HG02759 (cell line): ENCODE results near the gene METTL5.

Experiments used
- ATAC-seq: cut with Tn5 transposase; IDR thresholded peaks from one replicate; pipeline ENCODE4 v1.9.1; 2021; ENCODE audit warnings: mild to moderate bottlenecking, moderate library complexity; ENCODE audit not compliant: unreplicated experiment

METTL5 gene

GRCh38 chr2:169782513-169782912 lies 42.2 kb downstream of the METTL5 start:
- no peak for ATAC-seq

- ATAC-seq = no peak
Measured at GRCh38 chr2:169781249-169782013, 43.3 kb downstream of the METTL5 start.

DNA sequence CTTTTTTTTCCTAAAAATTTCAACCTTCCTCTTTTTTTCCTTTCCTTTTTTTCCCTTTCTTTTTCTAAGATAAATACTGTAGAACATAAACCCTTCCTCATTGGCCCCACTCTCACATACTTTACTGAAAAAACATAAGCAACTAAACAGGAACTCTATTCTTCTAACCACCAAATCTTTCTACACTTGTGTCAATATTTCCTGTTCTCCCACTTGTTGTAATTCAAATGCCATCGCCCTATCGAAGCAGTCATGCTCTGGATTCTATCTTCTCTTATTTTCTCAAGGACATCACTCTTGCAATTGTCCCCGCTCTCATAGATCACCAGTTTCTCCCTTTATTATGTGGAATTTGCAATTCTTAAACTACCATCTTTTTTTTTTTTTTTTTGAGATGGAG lies 46.3 kb downstream of the METTL5 start:
- ATAC-seq = no peak

- ATAC-seq = no peak
Measured at GRCh38 chr2:169776252-169776761, 48.4 kb downstream of the METTL5 start.

DNA sequence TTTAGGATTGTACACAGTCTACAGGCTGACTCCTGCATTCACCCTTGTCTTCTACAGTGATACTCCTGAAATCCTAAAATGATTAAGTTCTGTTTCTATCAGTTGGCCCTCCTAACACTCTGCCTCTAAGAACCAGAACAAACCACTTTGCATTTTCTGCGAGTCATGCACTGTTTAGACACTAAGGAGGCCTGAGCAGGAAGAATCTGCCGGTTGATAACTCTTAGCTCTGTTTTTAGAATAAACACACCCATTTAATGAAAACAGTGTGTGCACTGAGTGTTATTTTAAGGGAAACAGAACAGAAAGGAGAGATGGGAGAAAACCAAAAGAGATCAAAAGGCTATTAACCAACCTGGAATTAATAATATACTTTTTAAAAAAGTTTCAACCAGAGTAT lies 48.9 kb downstream of the METTL5 start:
- no peak for ATAC-seq

DNA sequence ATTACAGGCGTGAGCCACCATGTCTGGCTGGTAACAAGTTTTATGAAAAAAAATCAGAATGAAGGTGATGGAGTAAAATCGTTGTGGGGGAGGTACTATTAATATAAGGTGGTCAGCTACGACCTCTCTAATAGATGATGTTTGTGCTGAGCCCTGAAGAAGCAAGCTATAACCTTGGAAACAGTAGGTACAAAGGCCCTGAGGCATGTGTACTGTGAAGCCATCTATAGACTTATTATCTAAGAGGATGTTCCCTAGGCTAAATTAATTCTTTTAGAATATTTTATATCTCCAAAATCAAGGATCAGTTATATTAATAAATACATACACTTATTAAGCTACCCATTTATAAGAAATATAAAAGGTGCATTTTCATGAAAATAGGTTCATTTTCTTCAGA lies 49.4 kb downstream of the METTL5 start:
- no peak for ATAC-seq

- no peak for ATAC-seq
Measured at GRCh38 chr2:169772651-169773050, 52.1 kb downstream of the METTL5 start.

- ATAC-seq = no peak
Measured at GRCh38 chr2:169771612-169772011, 53.1 kb downstream of the METTL5 start.

DNA sequence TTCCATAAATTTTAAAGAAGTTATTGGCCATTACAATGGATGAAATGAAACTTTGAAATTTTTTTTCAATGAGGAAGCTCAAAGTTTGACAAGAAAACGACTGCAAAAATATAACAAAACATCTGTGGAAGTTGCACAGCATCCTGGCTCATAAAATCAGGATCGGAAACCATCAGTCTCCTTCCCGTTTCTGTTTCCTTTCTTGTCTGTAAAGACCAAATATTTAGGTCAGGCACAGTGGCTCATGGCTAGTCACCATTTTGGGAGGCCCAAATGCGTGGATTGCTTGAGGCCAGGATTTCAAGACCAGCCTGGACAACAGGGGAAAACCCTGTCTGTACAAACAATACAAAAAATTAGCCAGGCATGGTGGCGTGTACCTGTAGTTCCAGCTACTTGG lies 53.7 kb downstream of the METTL5 start:
- ATAC-seq = no peak

DNA sequence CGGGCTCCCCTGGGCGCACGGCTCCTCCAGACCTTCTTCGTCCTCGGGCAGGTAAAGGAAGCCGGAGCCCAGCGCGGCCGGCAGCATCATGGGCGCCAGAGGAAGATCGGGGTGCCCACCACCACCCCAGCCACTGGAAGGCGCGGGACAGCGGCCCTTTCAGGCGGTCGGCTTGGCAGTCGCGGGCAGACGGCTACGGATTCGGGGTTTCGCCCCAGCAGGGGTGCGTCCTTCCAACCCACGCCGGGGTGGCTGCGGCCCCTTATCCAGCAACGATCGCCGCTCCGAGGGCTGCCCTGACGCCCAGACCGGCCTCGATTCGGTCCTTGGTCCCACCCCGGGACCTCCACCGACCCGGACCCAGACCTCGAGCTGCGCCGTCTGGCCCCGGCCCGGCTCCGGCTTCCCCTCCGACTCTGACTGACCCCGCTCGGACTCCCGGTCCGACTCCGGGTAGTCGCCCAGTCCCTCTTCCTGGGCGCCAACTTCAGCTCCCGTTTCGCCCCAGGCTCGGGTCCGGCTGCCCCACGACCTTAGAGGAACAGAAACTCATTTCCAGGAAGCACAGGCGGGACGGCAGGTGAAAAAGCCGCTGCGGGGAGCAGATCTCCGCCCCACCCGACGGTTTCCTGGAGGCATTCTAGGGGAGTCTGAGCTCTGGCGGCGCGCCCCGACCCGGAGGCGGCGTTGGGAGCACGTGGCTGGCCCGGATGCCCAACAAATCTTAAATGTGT lies 56.3 kb downstream of the METTL5 start:
- ATAC-seq = no peak

- ATAC-seq = peak; percentile 58
Measured at GRCh38 chr2:169767243-169767888, 57.3 kb downstream of the METTL5 start.

GRCh38 chr2:169765523-169765922 lies 59.2 kb downstream of the METTL5 start:
- no peak for ATAC-seq

- peak; percentile 74 for ATAC-seq
Measured at GRCh38 chr2:169761970-169762292, 62.8 kb downstream of the METTL5 start.
